ENCODE measurements around the gene GFI1B. TPM values are rescaled to one million over a fixed set of nuclear protein-coding genes. Genes with fewer than 3 reads are reported as not detected.
"Not testable (repeated sequence)": the region's sequence is repeated elsewhere in the genome, so short reads cannot be mapped to it uniquely, and the experiment has no call there.

Gene GFI1B
- total RNA-seq, 2 experiments from 2014 or later, result not detected

DNA sequence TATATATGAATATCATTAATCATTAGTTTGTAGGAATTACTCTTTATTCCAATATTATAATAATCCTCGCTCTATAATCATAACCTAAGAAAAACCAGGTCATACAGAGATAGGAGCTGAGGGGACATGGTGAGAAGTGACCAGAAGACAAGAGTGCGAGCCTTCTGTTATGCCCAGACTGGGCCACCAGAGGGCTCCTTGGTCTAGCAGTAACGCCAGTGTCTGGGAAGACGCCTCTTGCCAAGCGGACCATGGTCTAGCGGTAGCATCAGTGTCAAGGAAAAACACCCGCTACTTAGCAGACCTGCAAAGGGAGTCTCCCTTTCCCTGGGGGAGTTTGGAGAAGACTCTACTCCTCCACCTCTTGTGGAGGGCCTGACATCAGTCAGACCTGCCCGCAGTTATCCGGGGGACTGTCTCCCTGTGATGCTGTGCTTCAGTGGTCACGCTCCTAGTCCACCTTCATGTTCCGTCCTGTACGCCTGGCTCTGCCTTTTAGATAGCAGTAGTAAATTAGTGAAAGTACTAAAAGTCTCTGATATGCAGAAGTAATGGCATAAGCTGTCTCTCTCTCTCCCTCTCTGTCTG, 62.5 kb downstream of the GFI1B start:
- not testable (repeated sequence) for H3K27ac Mint-ChIP-seq, H3K9me3 Mint-ChIP-seq, H3K4me1 Mint-ChIP-seq, H3K4me3 Mint-ChIP-seq, H3K27me3 Mint-ChIP-seq
- POLR2A ChIA-PET, result interaction anchor here (1.3 to 1.7 kb wide), 2 partner anchors 10 to 107 kb away, joined by 4 to 9 read pairs; partner anchors contain the start of gene GTF3C5
- DNase-seq, result peak; percentile 58
- peaks cover 30% of the 10 kb centered on the region for H3K36me3 Mint-ChIP-seq (ENCODE audit: low read depth)
- CTCF ChIA-PET, result interaction anchor here (0.7 to 3.5 kb wide), 9 partner anchors 10 to 146 kb away, joined by 3 to 21 read pairs (median 5); partner anchors contain the start of gene GTF3C5

Other genes starting within 250 kb of the GFI1B start
- not detected for gene AK8, start 100.4 kb upstream of the GFI1B start, total RNA-seq
- 1 to 10 TPM; 3.2 to 3.6 TPM for gene SPACA9, start 99.8 kb upstream of the GFI1B start, total RNA-seq
- gene TSC1, start 34.1 kb upstream of the GFI1B start, total RNA-seq, result 10 to 100 TPM; 30.0 to 31.0 TPM
- gene GTF3C5, start 52.3 kb downstream of the GFI1B start, total RNA-seq, result 10 to 100 TPM; 66.8 to 67.3 TPM
- 1 to 10 TPM; 1.1 to 1.4 TPM for gene CEL, start 83.3 kb downstream of the GFI1B start, total RNA-seq
- 100 to 1,000 TPM; 113 to 123 TPM for gene RALGDS, start 142.5 kb downstream of the GFI1B start, total RNA-seq
- 1 to 10 TPM; 2.5 to 3.9 TPM for gene GBGT1, start 185.2 kb downstream of the GFI1B start, total RNA-seq
- gene OBP2B, start 230.6 kb downstream of the GFI1B start, total RNA-seq, result not detected